Measurements from ENCODE around the gene AVEN.
"Not testable (repeated sequence)": the region's sequence is repeated elsewhere in the genome, so short reads cannot be mapped to it uniquely, and the experiment has no call there.

The AVEN gene

DNA sequence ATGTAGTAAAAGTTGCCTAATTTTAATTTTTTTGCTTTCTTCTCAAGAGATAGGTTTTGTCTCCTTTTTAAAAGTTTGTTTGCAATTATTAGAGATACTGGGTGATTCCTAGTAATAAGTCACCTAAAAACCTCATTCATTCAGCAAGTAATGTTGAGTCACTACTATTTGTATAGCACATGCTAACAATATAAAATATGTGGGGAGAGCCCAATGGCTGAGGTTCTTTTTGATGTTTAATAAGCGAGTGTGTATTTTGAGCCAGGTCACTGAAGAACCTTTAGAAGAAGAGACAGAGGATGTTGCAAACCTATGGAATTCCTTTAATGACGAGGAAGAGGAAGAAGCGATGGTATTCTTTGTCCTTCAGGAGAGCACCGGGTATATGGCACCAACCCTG is 194.4 kb downstream of the AVEN start:
- DNase-seq = no peak

DNA sequence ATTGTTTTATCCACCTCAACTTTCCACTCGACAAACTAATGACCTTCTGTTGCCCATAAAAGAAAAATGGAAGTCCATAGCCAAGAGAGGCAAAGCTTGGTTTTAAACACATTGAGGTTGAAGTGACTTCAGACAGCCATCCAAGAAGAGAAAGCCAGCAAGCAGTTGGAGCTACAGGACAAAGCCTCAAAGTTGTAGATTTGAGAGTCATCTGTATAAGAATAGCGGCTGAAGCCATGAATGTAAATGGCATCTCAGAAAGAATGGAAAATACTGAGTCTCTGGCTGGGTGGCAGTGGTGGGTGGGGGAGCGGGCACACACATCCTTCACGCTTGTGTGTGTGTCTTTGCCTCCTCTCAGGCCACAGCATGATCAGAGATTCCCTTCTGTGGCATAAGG is 194.8 kb downstream of the AVEN start:
- no peak for DNase-seq

DNA sequence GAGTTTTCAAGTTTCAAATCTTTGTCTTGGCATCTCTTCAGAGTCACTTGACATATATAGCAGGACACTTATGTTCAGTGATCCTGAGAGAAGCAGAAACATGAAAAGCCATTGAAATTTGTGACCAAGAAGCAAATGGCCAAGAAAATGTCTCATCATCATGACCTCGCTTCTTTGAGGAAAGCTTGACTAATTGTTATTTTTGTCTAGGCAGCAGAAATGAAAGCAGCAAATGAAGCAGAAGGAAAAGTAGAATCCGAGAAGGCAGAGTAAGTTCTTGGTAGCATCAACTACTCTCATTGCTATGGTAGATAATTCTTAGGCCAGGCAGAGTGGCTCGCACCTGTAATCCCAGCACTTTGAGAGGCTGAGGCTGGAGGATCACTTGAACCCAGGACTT is 198.4 kb downstream of the AVEN start:
- no peak for DNase-seq

DNA sequence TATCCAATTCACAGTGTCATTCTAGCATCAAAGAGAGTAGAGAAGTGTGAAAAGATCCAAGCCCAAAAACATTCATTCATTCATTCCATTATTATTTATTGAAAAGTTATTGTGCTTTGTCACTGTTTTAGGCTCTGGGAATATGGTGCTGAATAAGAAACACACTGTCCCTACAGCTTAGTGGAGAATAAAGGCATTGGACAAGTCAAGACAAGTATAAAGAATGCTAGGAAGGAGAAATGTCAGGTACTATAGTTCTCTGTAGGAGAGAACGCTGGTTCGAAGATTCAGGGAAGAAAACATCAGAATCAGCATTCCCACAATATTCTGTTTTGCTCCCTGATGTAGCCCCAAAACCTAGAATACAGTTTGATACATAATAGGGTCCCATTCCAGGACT is 199.5 kb downstream of the AVEN start:
- DNase-seq = no peak

DNA sequence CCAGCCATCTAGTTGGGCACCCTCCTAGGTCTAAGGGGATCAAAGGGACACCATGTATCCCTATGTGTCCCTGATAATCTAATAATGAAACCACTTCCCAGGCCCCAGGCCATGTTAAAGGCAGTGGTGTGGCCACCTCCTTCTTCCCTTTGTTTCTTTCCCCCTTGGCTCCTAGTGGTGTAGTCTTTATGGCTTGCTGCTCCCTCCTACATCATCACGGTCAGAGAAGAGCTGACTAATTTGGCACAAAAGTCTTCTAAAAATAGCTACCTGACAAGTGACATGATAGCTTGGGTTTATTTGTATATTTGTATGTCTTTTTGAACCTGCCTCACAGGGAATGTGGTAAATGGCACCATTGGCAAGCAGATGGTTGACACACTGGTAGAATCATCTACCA is 201.7 kb downstream of the AVEN start:
- no peak for DNase-seq

DNA sequence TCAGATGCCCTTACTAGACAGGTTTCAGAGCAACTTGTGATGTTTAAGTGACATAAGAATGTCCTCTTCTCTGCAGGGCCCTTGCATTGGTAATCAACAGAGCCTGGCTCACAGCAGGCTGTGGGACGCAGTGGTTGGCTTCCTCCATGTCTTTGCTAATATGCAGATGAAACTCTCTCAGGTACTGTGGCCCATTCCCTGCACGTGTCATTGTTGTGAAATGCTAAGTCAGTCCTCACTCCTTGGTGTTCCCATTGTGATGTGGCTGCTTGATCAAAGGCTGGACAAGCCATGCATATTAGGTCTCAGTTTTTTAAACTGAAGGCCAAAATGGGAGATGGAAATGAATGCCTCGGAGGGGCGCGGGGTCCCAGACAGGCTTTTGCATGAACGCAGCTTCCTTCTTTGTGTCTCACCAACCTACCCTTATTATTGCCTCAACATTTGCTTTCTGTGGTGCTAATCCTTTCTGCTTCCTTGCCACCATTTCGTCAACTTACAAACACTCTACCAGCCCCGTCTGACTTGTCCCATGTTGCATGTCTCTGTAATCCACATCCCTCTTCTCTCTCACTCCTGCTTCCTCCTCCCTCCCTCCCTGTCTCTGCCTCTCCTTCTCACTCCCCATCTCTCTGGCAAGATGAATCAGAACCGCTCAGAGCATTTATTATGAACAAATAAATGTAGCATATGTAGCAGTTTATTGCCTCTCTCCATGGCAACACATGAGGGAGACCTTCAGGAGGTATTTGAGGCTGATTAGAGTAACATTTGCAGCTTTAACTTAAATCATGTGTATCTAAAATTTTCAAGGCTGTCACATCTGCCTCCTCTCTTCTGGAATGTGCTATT is 203.9 kb downstream of the AVEN start:
- DNase-seq = no peak

DNA sequence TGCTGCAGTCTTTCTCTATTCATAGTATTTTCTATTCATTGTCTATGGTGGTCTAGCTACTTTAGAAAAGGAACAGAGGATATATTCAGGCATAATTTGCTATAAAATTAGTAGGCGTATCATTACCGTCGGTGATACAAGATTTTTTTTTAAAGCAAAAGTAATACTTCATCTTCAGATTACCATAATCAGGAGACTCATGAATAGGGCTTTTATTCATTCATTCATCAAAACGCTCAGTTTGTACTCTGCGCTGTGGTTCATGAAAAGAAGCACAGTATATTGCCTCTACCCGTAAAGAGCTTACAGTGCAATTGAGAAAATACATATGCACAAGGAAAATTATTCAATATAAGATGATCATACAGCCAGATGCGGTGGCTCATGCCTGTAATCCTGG is 207.4 kb downstream of the AVEN start:
- DNase-seq = no peak

DNA sequence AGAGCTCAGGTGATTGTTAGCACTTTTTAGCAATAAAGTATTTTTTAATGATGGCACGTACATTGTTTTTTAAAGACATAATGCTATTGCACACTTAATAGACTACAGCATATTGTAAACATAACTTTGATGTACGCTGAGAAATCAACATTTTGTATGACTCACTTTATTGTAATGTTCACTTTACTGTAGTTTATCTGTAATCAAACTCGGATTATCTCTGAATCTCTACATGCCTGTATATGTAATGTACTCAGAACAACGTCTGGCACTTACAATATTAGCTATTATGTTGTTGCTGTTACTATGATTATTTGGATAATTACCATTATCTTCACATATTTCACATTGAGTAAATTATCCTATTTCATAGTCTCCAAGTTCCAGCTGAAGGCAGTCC is 208.7 kb downstream of the AVEN start:
- no peak for DNase-seq

DNA sequence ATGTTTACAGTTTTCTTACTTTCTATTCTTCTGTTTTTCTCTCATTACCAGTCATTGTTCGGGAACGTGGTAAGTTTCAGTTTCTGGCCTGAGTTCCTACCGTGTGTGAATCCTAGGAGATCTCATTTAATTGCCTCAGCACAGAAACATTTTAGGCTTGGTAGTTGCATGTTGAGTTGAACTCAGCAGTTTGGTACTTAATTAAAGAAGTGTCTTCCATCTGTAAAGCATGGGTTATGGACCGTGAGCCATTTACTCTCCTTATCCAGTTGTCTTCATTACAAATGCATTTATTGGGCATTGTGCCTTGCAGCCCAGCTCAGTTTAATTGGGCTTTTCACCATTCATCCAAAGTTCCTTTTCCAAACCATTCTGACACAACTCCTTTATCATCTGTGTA is 212.8 kb downstream of the AVEN start:
- DNase-seq = no peak

DNA sequence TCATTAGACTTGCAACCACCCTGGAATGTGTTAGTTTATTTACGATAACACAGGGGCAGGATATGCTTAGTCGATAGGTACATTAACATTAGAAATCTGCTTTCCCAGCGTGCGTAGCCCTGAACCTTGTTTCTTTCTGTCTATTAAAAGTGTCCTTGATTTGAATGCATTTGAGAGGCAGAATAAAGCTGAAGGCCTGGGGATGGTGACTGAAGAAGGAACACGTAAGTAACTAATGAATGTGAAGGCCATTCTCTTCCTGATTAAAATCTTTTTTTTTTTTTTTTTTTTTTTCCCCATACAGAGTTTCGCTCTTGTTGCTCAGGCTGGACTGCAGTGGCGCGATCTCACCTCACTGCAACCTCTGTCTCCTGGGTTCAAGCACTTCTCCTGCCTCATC is 213.6 kb downstream of the AVEN start:
- no peak for DNase-seq

DNA sequence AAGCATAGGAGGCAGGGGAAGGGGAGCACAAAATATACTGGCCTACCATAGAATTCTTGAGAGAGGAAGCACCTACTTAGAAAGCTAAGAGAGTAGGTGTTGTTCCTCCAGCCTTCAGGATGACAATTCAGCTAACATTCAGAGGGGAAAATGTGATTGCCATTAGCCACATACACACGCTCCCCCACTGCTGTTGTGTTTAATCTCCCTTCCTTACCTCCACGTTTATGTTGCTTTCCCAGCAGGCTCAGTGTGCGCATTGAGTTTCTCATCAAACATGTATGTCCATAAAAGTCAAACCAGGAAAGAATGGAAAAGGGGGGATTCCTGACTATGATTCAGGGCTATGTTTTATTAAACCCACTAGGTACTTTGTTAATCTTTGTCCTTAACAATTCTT is 215.9 kb downstream of the AVEN start:
- DNase-seq = no peak

DNA sequence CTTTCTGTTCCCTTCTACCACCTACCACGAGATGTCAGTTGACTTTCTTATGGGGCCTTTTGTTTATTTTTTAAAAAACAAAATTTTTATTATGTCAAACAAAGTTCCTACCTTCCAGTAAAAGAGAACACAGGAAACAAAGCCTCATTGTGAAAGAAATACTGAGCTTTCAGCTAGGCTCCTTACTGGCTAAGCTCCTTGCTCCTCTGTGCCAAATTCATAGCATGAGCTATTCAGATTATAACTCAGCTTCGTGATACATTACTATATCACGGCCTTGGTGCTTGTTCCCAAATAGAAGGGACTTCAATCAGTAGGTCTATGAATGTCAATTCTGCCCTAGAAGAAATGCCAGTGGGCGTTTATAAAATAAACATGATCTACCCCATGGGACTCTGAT is 216.5 kb downstream of the AVEN start:
- DNase-seq = no peak

DNA sequence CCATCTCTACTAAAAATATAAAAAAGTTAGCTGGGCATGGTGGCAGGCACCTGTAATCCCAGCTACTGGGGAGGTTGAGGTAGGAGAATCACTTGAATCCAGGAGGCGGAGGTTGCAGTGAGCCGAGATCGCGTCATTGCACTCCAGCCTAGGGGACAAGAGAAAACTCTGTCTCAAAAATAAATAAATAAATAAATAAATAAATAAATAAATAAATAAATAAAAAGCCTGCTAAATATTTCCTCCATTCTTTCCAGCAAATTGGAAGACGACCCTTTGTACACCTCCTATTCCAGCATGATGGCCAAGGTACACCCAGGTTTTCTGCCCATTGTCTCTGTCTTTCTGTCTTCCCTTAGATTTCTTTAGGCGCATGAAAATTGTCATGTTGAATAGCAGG is 219.5 kb downstream of the AVEN start:
- not testable (repeated sequence) for DNase-seq

Data from inflammatory macrophage treated with lipopolysaccharide for 1 hour (primary cell).